22Rv1 (cell line): Measurements from ENCODE around the gene BAZ1A.

Experiments used
- CTCF ChIP-seq: fragments of 450-650 bp; IDR thresholded peaks from 2 replicates; pipeline ENCODE4 v1.5.1; 2017; ENCODE audit warnings: mild to moderate bottlenecking
- ZFX ChIP-seq: fragments of 450-650 bp; IDR thresholded peaks from 2 replicates; pipeline ENCODE4 v1.6.1; 2017; ENCODE audit warnings: antibody characterized with exemption, borderline replicate concordance

- TF ChIP-seq CTCF (no peak), ZFX (no peak)
Measured at GRCh38 chr14:34867199-34867598, 8.0 kb downstream of the BAZ1A start.
